H1 (cell line): ENCODE data around the gene SMCO1.

ENCODE experiments used
- EZH2 ChIP-seq: fragments of 200-600 bp; sonication (generic); IDR thresholded peaks from 2 replicates; pipeline ENCODE4 v1.7.1; 2012; ENCODE audit warnings: low read depth, mild to moderate bottlenecking, moderate library complexity, low read length, inconsistent platforms; ENCODE audit not compliant: severe bottlenecking
- POLR2AphosphoS5 ChIP-seq: IDR thresholded peaks from 2 replicates; pipeline ENCODE4 v1.6.1; 2011; ENCODE audit warnings: low read depth, low read length
- RAD21 ChIP-seq, 2 experiments: IDR thresholded peaks in 1 of 2; conservative IDR thresholded peaks in 1 of 2; 2 replicates each; pipeline ENCODE4 v1.6.1; 2011; ENCODE audit warnings: low read depth in 2 of 2, low read length in 2 of 2, improper control_type of control experiment in 1 of 2, inconsistent platforms in 1 of 2, mild to moderate bottlenecking in 1 of 2, moderate library complexity in 1 of 2
- TBP ChIP-seq: IDR thresholded peaks from 2 replicates; pipeline ENCODE4 v1.6.1; 2011; ENCODE audit warnings: low read depth, low read length, improper control_type of control experiment
- TCF12 ChIP-seq: IDR thresholded peaks from 2 replicates; pipeline ENCODE4 v1.6.1; 2011; ENCODE audit warnings: low read depth, mild to moderate bottlenecking, low read length
- TF ChIP-seq, protein P1 (sequence below), 3 experiments: IDR thresholded peaks; 1 replicate in 2 of 3; 2 replicates in 1 of 3; pipeline versions ENCODE4 v1.5.1 to v1.6.1; 2011; ENCODE audit warnings: low read length in 3 of 3, mild to moderate bottlenecking in 3 of 3, inconsistent platforms in 2 of 3, low read depth in 1 of 3, moderate library complexity in 1 of 3; ENCODE audit not compliant: insufficient read depth in 1 of 3; ENCODE audit errors: control extremely low read depth in 1 of 3

DNA sequence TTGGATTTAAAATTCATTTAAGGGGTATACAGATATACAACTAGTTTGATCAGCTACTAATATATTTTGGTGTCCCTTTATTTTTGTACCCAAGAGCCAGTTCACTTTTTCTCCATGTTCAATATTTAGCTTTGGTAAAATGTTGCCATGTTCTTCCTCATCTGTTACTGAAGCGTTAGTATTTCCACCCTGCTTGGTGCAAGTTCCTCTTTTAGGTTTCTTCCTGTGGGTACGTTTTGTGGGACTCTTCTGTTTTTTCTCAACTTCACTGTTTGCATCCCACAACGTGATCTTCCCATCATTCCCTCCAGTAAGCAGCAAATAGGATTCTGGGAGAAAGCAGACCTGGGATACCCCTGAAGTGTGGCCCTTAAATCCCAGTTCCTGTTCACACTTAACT is 39.1 kb upstream of the SMCO1 start:
- no peak for TF ChIP-seq TCF12
- TF ChIP-seq, protein P1, sequence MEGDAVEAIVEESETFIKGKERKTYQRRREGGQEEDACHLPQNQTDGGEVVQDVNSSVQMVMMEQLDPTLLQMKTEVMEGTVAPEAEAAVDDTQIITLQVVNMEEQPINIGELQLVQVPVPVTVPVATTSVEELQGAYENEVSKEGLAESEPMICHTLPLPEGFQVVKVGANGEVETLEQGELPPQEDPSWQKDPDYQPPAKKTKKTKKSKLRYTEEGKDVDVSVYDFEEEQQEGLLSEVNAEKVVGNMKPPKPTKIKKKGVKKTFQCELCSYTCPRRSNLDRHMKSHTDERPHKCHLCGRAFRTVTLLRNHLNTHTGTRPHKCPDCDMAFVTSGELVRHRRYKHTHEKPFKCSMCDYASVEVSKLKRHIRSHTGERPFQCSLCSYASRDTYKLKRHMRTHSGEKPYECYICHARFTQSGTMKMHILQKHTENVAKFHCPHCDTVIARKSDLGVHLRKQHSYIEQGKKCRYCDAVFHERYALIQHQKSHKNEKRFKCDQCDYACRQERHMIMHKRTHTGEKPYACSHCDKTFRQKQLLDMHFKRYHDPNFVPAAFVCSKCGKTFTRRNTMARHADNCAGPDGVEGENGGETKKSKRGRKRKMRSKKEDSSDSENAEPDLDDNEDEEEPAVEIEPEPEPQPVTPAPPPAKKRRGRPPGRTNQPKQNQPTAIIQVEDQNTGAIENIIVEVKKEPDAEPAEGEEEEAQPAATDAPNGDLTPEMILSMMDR (IDR thresholded peaks at IDR 0.05; ENCODE audit: control extremely low read depth in 1 of 3, insufficient read depth in 1 of 3, low read depth in 1 of 3, low read length in 3 of 3): no peak
- TF ChIP-seq TBP: no peak
- no peak for TF ChIP-seq RAD21 (IDR thresholded peaks at IDR 0.05 in 1 of 2, conservative IDR thresholded peaks at IDR 0.05 in 1 of 2; ENCODE audit: low read depth in 2 of 2, low read length in 2 of 2)
- TF ChIP-seq POLR2AphosphoS5: no peak
- no peak for TF ChIP-seq EZH2
